ENCODE results near the gene POLR1B. TPM values are rescaled to one million over a fixed set of nuclear protein-coding genes. Genes with fewer than 3 reads are reported as not detected.
"Not testable (repeated sequence)": the region's sequence is repeated elsewhere in the genome, so short reads cannot be mapped to it uniquely, and the experiment has no call there.

The POLR1B gene
- total and polyA plus RNA-seq, 12 donors: 3.5 to 15.3 (median 10.4) TPM

DNA sequence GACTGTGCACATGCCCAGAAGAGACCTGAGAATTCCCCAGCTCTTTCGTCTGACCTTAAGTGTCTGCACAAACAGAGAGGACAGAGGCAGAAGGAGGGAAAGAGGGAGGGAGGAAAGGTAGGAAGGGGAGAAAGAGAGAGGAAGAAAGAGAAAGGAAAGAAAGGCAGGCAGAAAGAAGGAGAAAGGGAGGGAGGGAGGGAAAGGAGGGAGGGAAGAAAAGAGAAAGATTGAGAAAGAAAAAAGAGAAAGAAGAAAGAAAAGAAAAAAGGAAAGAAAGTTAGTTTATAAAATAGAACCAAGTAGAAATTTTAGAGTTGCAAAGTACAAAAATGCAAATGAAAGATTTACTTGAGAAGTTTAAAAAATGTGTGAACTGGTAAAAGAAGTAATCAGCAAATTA lies 7.4 kb upstream of the POLR1B start:
- peaks cover 0 to 3% (median 0%) of the 10 kb centered on the region in 9 donors for H3K4me1 ChIP-seq
- no peak overlapping the region for H3K27ac ChIP-seq
- ATAC-seq (no peak), DNase-seq (no peak)
- no peak overlapping the region for H3K4me3 ChIP-seq
- no peaks in the 10 kb centered on the region for H3K27me3 ChIP-seq
- 81 to 93% methylated on average over 1 of the region's 1 CpG for WGBS, 2 donors
- H3K36me3 ChIP-seq: peaks cover 0 to 45% (median 2%) of the 10 kb centered on the region in 9 donors
- TF ChIP-seq, protein P1, sequence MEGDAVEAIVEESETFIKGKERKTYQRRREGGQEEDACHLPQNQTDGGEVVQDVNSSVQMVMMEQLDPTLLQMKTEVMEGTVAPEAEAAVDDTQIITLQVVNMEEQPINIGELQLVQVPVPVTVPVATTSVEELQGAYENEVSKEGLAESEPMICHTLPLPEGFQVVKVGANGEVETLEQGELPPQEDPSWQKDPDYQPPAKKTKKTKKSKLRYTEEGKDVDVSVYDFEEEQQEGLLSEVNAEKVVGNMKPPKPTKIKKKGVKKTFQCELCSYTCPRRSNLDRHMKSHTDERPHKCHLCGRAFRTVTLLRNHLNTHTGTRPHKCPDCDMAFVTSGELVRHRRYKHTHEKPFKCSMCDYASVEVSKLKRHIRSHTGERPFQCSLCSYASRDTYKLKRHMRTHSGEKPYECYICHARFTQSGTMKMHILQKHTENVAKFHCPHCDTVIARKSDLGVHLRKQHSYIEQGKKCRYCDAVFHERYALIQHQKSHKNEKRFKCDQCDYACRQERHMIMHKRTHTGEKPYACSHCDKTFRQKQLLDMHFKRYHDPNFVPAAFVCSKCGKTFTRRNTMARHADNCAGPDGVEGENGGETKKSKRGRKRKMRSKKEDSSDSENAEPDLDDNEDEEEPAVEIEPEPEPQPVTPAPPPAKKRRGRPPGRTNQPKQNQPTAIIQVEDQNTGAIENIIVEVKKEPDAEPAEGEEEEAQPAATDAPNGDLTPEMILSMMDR (IDR thresholded peaks at IDR 0.05): no peak
- no peaks in the 10 kb centered on the region for H3K9me3 ChIP-seq
- intact Hi-C loops (cut with DNase I): loop anchor here in 3 of 10 donors (5.0 to 10.0 kb wide), 2 partner anchors 50 to 53 kb away; partner anchors contain the start of gene TTL (in 3 of the 3)

DNA sequence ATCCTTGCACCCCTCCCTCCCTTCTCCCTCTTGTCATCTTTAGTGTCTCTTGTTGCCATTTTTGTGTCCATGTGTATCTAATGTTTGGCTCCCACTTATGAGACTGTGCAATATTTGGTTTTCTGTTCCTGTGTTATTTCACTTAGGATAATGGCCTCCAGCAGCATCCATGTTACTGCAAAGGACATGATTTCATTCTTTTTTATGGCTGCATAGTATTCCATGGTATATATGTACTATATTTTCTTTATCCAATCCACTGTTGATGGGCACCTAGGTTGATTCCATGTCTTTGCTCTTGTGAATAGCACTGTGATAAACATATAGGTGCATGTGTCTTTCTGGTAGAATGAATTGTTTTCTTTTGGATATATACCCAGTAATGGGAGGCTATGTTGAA lies 5.6 kb upstream of the POLR1B start:
- H3K4me1 ChIP-seq, DNase-seq, H3K9me3 ChIP-seq, H3K4me3 ChIP-seq, H3K27ac ChIP-seq, H3K27me3 ChIP-seq, ATAC-seq: not testable (repeated sequence)
- peaks cover 0 to 26% (median 0%) of the 10 kb centered on the region in 9 donors for H3K36me3 ChIP-seq
- intact Hi-C loops (cut with DNase I): loop anchor here in 3 of 10 donors (5.0 to 10.0 kb wide), 2 partner anchors 52 to 54 kb away; partner anchors contain the start of gene TTL (in 3 of the 3)

DNA sequence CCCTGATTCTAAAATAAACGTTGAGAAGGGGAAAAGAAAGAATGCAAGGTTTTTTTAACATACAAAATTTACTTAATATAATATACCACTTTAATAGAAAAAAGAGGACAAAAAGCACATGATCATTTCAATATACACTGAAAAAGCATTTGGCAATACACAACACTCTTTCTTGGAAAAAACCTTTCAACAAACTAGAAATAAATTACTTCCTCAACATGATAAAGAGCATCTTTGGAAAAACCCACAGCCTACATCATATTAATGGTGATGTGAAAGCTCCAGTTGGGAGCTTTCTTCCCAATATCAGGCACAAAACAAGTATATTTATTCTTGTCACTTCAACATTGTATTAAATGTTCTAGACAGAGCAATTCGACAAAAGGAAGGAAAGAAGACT lies 3.0 kb upstream of the POLR1B start:
- peaks cover 0 to 5% (median 0%) of the 10 kb centered on the region in 9 donors for H3K36me3 ChIP-seq
- H3K4me1 ChIP-seq: peaks cover 5 to 23% (median 17%) of the 10 kb centered on the region in 9 donors
- H3K27ac ChIP-seq: no peak overlapping the region
- intact Hi-C loops (cut with DNase I): loop anchor here in 3 of 10 donors (5.0 to 10.0 kb wide), 2 partner anchors 55 to 57 kb away; partner anchors contain the start of gene TTL (in 3 of the 3)
- no peak overlapping the region for H3K4me3 ChIP-seq
- DNase-seq (no peak), ATAC-seq (no peak)
- 55 to 71% methylated on average over 2 of the region's 2 CpGs for WGBS, 2 donors
- no peaks in the 10 kb centered on the region for H3K27me3 ChIP-seq
- H3K9me3 ChIP-seq: no peaks in the 10 kb centered on the region
- TF ChIP-seq, protein P1 (IDR thresholded peaks at IDR 0.05): no peak

DNA sequence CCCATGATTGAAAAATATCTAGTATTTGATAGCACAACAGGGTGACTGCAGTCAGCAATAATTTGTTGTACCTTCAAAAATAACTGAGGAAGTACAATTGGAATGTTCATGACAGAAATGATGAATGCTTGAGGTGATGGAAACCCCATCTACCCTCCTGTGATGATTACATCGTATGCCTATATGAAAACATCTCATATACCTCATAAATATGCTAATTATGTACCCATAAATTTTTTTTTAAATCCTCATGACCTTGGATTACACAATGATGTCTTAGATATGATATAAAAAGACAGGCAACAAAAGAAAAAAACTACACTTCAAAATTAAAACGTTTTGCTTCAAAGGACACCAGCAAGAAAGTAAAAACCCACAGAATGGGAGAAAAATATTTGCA lies 1.4 kb upstream of the POLR1B start:
- peak overlapping the region in 2 of 10 donors; percentile 88 to 96 for H3K27ac ChIP-seq
- ATAC-seq (no peak), DNase-seq (no peak)
- peaks cover 0 to 12% (median 0%) of the 10 kb centered on the region in 9 donors for H3K36me3 ChIP-seq
- intact Hi-C loops (cut with DNase I): loop anchor here in 5 of 10 donors (2.0 to 10.0 kb wide), 3 partner anchors 56 to 266 kb away; partner anchors contain the start of genes TTL (in 5 of the 5) and ZC3H6 (in 1 of the 5)
- TF ChIP-seq, protein P1 (IDR thresholded peaks at IDR 0.05): no peak
- peaks cover 5 to 24% (median 17%) of the 10 kb centered on the region in 9 donors for H3K4me1 ChIP-seq
- H3K4me3 ChIP-seq: peak overlapping the region in 4 of 10 donors; percentile 77 to 81 (median 78)
- no peaks in the 10 kb centered on the region for H3K27me3 ChIP-seq
- 39 to 43% methylated on average over 2 of the region's 2 CpGs for WGBS, 2 donors
- H3K9me3 ChIP-seq: no peaks in the 10 kb centered on the region
